ENCODE results near the gene PLPPR1.
A peak's percentile ranks its signal among the peaks of the same experiment; 100 is the strongest.

DNA sequence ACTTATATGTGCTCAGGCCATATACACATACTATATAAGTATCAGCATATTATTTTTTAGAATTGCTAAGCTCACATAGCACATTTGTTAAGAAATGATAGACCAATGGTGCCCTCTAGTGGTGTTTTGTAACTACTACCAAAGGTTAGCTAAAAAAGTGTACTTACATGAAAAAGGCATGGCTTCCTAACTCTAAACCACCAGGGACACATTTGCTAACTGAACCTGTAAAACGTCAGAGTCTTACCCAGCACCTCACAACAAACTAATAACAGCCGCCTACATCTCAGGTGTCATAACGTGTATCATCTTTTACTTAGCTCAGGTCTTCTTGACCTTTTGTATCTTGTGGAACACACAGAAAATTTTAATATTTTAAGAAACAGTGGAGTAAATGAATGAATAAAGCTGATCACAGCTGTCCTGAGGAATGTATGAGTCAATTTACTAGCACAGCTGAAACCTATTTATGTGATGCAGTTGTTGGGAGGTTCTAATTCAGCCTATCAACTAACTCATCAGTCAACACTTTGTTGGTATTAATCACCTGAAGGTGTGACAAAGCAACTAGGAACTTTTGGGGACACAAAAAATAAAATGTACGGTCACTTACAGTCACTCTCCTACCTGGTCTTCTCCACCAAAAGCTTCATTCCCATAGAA, 283.4 kb downstream of the PLPPR1 start:
- TF ChIP-seq, protein P1, sequence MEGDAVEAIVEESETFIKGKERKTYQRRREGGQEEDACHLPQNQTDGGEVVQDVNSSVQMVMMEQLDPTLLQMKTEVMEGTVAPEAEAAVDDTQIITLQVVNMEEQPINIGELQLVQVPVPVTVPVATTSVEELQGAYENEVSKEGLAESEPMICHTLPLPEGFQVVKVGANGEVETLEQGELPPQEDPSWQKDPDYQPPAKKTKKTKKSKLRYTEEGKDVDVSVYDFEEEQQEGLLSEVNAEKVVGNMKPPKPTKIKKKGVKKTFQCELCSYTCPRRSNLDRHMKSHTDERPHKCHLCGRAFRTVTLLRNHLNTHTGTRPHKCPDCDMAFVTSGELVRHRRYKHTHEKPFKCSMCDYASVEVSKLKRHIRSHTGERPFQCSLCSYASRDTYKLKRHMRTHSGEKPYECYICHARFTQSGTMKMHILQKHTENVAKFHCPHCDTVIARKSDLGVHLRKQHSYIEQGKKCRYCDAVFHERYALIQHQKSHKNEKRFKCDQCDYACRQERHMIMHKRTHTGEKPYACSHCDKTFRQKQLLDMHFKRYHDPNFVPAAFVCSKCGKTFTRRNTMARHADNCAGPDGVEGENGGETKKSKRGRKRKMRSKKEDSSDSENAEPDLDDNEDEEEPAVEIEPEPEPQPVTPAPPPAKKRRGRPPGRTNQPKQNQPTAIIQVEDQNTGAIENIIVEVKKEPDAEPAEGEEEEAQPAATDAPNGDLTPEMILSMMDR (conservative IDR thresholded peaks at IDR 0.05; ENCODE audit: low read length), result peak; percentile 80
- TF ChIP-seq EZH2phosphoT487 (IDR thresholded peaks at IDR 0.05; ENCODE audit: borderline replicate concordance), result no peak

Data from Loucy (cell line).